Cerebellar cortex (tissue), 1 donor: Measurements from ENCODE around the gene ZFAND3.

Experiments
- DNase-seq: peaks from one replicate; pipeline ENCODE4 v3.0.0-alpha.2; 2015; ENCODE audit warnings: low spot score

Gene ZFAND3

GRCh38 chr6:38187811-38188590, 368.5 kb downstream of the ZFAND3 start:
- DNase-seq: no peak

GRCh38 chr6:38188677-38189335, 369.3 kb downstream of the ZFAND3 start:
- DNase-seq: no peak

- no peak for DNase-seq
Observed at GRCh38 chr6:38191418-38191817, 371.9 kb downstream of the ZFAND3 start.

- DNase-seq: no peak
Observed at GRCh38 chr6:38192011-38192410, 372.5 kb downstream of the ZFAND3 start.

- no peak for DNase-seq
Observed at GRCh38 chr6:38192487-38192886, 373.0 kb downstream of the ZFAND3 start.

GRCh38 chr6:38193051-38193450, 373.5 kb downstream of the ZFAND3 start:
- no peak for DNase-seq

GRCh38 chr6:38193481-38194281, 374.2 kb downstream of the ZFAND3 start:
- no peak for DNase-seq

GRCh38 chr6:38194282-38194572, 374.7 kb downstream of the ZFAND3 start:
- DNase-seq: no peak

- DNase-seq: no peak
Observed at GRCh38 chr6:38194589-38194988, 375.1 kb downstream of the ZFAND3 start.

GRCh38 chr6:38195113-38195635, 375.6 kb downstream of the ZFAND3 start:
- no peak for DNase-seq

GRCh38 chr6:38198219-38198618, 378.7 kb downstream of the ZFAND3 start:
- no peak for DNase-seq
